ENCODE data around the gene UCK1. TPM values are rescaled to one million over a fixed set of nuclear protein-coding genes. Genes with fewer than 3 reads are reported as not detected.

The UCK1 gene
- total and polyA plus RNA-seq, 2 of the 4 experiments (the other 2 are of a cell fraction) = 17.9 to 21.4 TPM

- POLR2A ChIA-PET (ENCODE audit: unreplicated experiment) = no interaction called here
- no peak for DNase-seq
Measured at GRCh38 chr9:131565369-131565768, 34.3 kb upstream of the UCK1 start.

More at GRCh38 chr9:131565369-131565768, 34.3 kb upstream of the UCK1 start:
- no peak overlapping the region for H4K5ac ChIP-seq (ENCODE audit: low read depth, low read length)
- no peak overlapping the region for H2AK9ac ChIP-seq (replicated peaks; ENCODE audit: low read depth, low read length, poor library complexity)
- H4K20me1 ChIP-seq (ENCODE audit: insufficient read depth, low read length) = no peaks in the 10 kb centered on the region
- intact Hi-C loops (cut with micrococcal nuclease) (no loop called here), dilution Hi-C loops (cut with HindIII; ENCODE audit: low sequenced_read_pairs, unreplicated experiment) (no loop called here), in situ Hi-C loops (cut with MboI; ENCODE audit: low sequenced_read_pairs) (no loop called here)
- no peak overlapping the region for H3K14ac ChIP-seq (replicated peaks; ENCODE audit: low read depth, low read length)
- peaks cover 3% of the 10 kb centered on the region for H3K9me3 ChIP-seq (ENCODE audit: control insufficient read depth, insufficient read depth, low read length)
- no peaks in the 10 kb centered on the region for H3K27me3 ChIP-seq (ENCODE audit: control insufficient read depth, insufficient read depth, low read length)
- no CpG with 5 or more reads among the region's 5 CpGs for WGBS, 2 experiments (ENCODE audit: extremely low coverage in 2 of 2, insufficient read length in 1 of 2)
- no peaks in the 10 kb centered on the region for H3K4me1 ChIP-seq (ENCODE audit: control insufficient read depth, insufficient read depth, low read length)
- H2BK120ac ChIP-seq (ENCODE audit: low read depth, low read length) = no peak overlapping the region
- CTCF ChIA-PET = interaction anchor here (0.6 kb wide), 1 partner anchor 84 kb away, joined by 3 read pairs; no protein-coding TSS in a partner anchor
- no peak overlapping the region for H3K56ac ChIP-seq (ENCODE audit: extremely low read depth, insufficient read depth, low read length)
- no peak overlapping the region for H2AK5ac ChIP-seq (ENCODE audit: low read depth, low read length)
- no peak overlapping the region for H2BK15ac ChIP-seq (ENCODE audit: low read depth, low read length)
- H3K27ac ChIP-seq (ENCODE audit: insufficient read depth, low read length) = no peak overlapping the region
- H3K9ac ChIP-seq (ENCODE audit: low read depth, low read length) = no peak overlapping the region
- no peak overlapping the region for H3K4ac ChIP-seq (ENCODE audit: low read depth, low read length)
- H4K91ac ChIP-seq (ENCODE audit: insufficient read depth, low read depth, low read length) = no peak overlapping the region
- BruUV-seq (replicated peaks) = no TSS peak
- H3K9me1 ChIP-seq (ENCODE audit: insufficient read depth, low read length) = no peaks in the 10 kb centered on the region
- no peak overlapping the region for H4K8ac ChIP-seq (ENCODE audit: low read depth in 2 of 2, low read length in 2 of 2)
- H3K4me3 ChIP-seq (ENCODE audit: insufficient read depth, low read depth, low read length) = no peak overlapping the region
- no peak overlapping the region for H3K23ac ChIP-seq (ENCODE audit: low read depth, low read length)
- no peak overlapping the region for H3K4me2 ChIP-seq (ENCODE audit: low read depth, low read length)
- H3K18ac ChIP-seq (ENCODE audit: low read depth, low read length) = no peak overlapping the region
- H2BK20ac ChIP-seq (ENCODE audit: low read depth, low read length) = no peak overlapping the region
- TF ChIP-seq MAFK (IDR thresholded peaks at IDR 0.05; ENCODE audit: low read depth, low read length) (no peak), NFE2L2 (IDR thresholded peaks at IDR 0.05; ENCODE audit: low read depth, low read length) (no peak), ELK1 (IDR thresholded peaks at IDR 0.05; ENCODE audit: borderline replicate concordance, low read depth, low read length) (no peak), USF2 (IDR thresholded peaks at IDR 0.05; ENCODE audit: low read depth, low read length) (no peak), MXI1 (IDR thresholded peaks at IDR 0.05; ENCODE audit: borderline replicate concordance, low read depth, low read length) (no peak), POLR2A (IDR thresholded peaks at IDR 0.05; ENCODE audit: low read depth, low read length) (no peak), RFX5 (IDR thresholded peaks at IDR 0.05; ENCODE audit: low read depth, low read length) (no peak), CHD1 (IDR thresholded peaks at IDR 0.05; ENCODE audit: low read depth, low read length) (no peak)
- 0 out of 2 replicates have a peak, but pooled peaks cover 2% of the 10 kb centered on the region for H3K36me3 ChIP-seq (ENCODE audit: control insufficient read depth, insufficient read depth, low read length)
- no peak overlapping the region for H2BK5ac ChIP-seq (ENCODE audit: low read depth, low read length, poor library complexity, severe bottlenecking)
- ATAC-seq (ENCODE audit: low read depth) = no peak
- no peak overlapping the region for H2AFZ ChIP-seq (replicated peaks; ENCODE audit: low read length, poor library complexity)
- no peaks in the 10 kb centered on the region for H3K79me1 ChIP-seq (ENCODE audit: low read depth in 1 of 2, low read length in 2 of 2)
